22Rv1 (cell line): ENCODE measurements around the gene SDHAF4.

Experiments used
- CTCF ChIP-seq: fragments of 450-650 bp; IDR thresholded peaks from 2 replicates; pipeline ENCODE4 v1.5.1; 2017; ENCODE audit warnings: mild to moderate bottlenecking
- ZFX ChIP-seq: fragments of 450-650 bp; IDR thresholded peaks from 2 replicates; pipeline ENCODE4 v1.6.1; 2017; ENCODE audit warnings: antibody characterized with exemption, borderline replicate concordance

GRCh38 chr6:70551566-70551965 is 15.2 kb upstream of the SDHAF4 start:
- TF ChIP-seq CTCF = 0 out of 2 replicates have a peak, but pooled peaks have one; percentile 5
- no peak for TF ChIP-seq ZFX
